Endometrial microvascular endothelial cells (primary cell): ENCODE measurements around the gene TXK. TPM values are rescaled to one million over a fixed set of nuclear protein-coding genes. Genes with fewer than 3 reads are reported as not detected.
"Not testable (repeated sequence)": the region's sequence is repeated elsewhere in the genome, so short reads cannot be mapped to it uniquely, and the experiment has no call there.

ENCODE experiments used
- in situ Hi-C: cut with HindIII; loops from 2 replicates; pipeline ENCODE4 v1.10.0; 2017; ENCODE audit warnings: low sequenced_read_pairs, low pct_unique_long_range_greater_than_20kb; ENCODE audit errors: inconsistent ontology term
- total RNA-seq: library from RNA; depleted of rRNA; stranded (reverse); fragments of >200 nt; gene quantifications from one replicate; pipeline ENCODE4 v1.2.3, GENCODE V29; 2015; ENCODE audit errors: inconsistent ontology term

TXK gene
- 0.84 TPM for total RNA-seq

- in situ Hi-C loops: no loop called here
These were observed at the start of gene TXK for GRCh38 chr4:48134081-48134480. TXK (minus strand) TSS chr4:48134250; CDS start chr4:48134170, 80 bp downstream.

- in situ Hi-C loops: no loop called here
These were observed 46.2 kb upstream of the TXK start for GRCh38 chr4:48180234-48180633.

- in situ Hi-C loops: no loop called here
These were observed 44.9 kb upstream of the TXK start for GRCh38 chr4:48178931-48179330.

- in situ Hi-C loops: no loop called here
These were observed 41.8 kb upstream of the TXK start for GRCh38 chr4:48175806-48176205.

- in situ Hi-C loops: no loop called here
These were observed 41.3 kb upstream of the TXK start for GRCh38 chr4:48175328-48175727.

GRCh38 chr4:48173056-48173991 lies 39.3 kb upstream of the TXK start:
- in situ Hi-C loops: no loop called here

GRCh38 chr4:48172651-48173050 lies 38.6 kb upstream of the TXK start:
- in situ Hi-C loops: no loop called here

GRCh38 chr4:48169636-48170035 lies 35.6 kb upstream of the TXK start:
- in situ Hi-C loops: no loop called here

GRCh38 chr4:48167538-48168263 lies 33.7 kb upstream of the TXK start:
- in situ Hi-C loops: no loop called here

GRCh38 chr4:48164561-48164960 lies 30.5 kb upstream of the TXK start:
- in situ Hi-C loops: not testable (repeated sequence)

GRCh38 chr4:48163746-48164145 lies 29.7 kb upstream of the TXK start:
- in situ Hi-C loops: no loop called here

- in situ Hi-C loops: no loop called here
These were observed 28.1 kb upstream of the TXK start for GRCh38 chr4:48162162-48162561.

- in situ Hi-C loops: no loop called here
These were observed 23.2 kb upstream of the TXK start for GRCh38 chr4:48157271-48157670.

GRCh38 chr4:48156423-48156822 lies 22.4 kb upstream of the TXK start:
- in situ Hi-C loops: no loop called here

GRCh38 chr4:48153791-48154550 lies 19.9 kb upstream of the TXK start:
- in situ Hi-C loops: no loop called here

GRCh38 chr4:48152259-48152658 lies 18.2 kb upstream of the TXK start:
- in situ Hi-C loops: no loop called here

GRCh38 chr4:48149827-48150370 lies 15.8 kb upstream of the TXK start:
- in situ Hi-C loops: no loop called here

- in situ Hi-C loops: no loop called here
These were observed 13.6 kb upstream of the TXK start for GRCh38 chr4:48147621-48148020.

- in situ Hi-C loops: no loop called here
These were observed 7.0 kb upstream of the TXK start for GRCh38 chr4:48141048-48141447.
